Measurements from ENCODE around the gene PPP1R3F. TPM values are rescaled to one million over a fixed set of nuclear protein-coding genes. Genes with fewer than 3 reads are reported as not detected.
A peak's percentile ranks its signal among the peaks of the same experiment; 100 is the strongest.
"Not testable (repeated sequence)": the region's sequence is repeated elsewhere in the genome, so short reads cannot be mapped to it uniquely, and the experiment has no call there.

The PPP1R3F gene
- total RNA-seq, 3 donors from 2014 or later: 5.9 to 7.9 (median 7.2) TPM

- intact Hi-C loops (cut with DNase I; ENCODE audit: low total_unique reads): no loop called here
- Histone ChIP-seq H3K4me1 (no peaks in the 10 kb centered on the region), H3K9me3 (no peaks in the 10 kb centered on the region), H3K4me3 (no peak overlapping the region), H3K27ac (no peak overlapping the region), H3K27me3 (peaks cover 0 to 23% of the 10 kb centered on the region in 2 donors), H3K36me3 (no peaks in the 10 kb centered on the region)
- no peak for DNase-seq (ENCODE audit: low spot score in 2 of 2)
- no peak for TF ChIP-seq POLR2AphosphoS5 (IDR thresholded peaks at IDR 0.05)
- no peak for TF ChIP-seq POLR2A (IDR thresholded peaks at IDR 0.05)
- TF ChIP-seq, protein P1, sequence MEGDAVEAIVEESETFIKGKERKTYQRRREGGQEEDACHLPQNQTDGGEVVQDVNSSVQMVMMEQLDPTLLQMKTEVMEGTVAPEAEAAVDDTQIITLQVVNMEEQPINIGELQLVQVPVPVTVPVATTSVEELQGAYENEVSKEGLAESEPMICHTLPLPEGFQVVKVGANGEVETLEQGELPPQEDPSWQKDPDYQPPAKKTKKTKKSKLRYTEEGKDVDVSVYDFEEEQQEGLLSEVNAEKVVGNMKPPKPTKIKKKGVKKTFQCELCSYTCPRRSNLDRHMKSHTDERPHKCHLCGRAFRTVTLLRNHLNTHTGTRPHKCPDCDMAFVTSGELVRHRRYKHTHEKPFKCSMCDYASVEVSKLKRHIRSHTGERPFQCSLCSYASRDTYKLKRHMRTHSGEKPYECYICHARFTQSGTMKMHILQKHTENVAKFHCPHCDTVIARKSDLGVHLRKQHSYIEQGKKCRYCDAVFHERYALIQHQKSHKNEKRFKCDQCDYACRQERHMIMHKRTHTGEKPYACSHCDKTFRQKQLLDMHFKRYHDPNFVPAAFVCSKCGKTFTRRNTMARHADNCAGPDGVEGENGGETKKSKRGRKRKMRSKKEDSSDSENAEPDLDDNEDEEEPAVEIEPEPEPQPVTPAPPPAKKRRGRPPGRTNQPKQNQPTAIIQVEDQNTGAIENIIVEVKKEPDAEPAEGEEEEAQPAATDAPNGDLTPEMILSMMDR (IDR thresholded peaks at IDR 0.05): no peak
Observed at GRCh38 chrX:49300703-49301102, 31.1 kb downstream of the PPP1R3F start.

DNA sequence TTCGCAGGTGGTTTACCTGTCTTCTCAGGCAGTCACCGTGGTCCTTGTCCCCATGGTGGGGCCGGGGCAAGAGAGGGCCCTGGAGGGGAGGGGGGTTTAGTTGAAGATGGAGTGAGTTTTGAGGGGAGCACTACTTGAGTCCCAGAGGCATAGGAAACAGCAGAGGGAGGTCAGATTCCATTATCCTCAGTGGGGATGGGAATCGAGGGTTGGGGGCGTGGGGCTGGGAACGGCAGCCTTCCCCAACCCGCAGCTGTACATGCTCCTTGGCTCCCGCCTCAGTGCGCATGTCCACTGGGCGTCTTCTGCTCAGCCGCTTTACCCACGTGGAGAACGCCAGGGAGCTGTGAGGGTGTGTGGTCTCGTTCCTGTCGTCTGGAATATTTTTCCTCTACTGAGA is 33.8 kb downstream of the PPP1R3F start, which contains the start of gene GAGE10:
Gene GAGE10, plus strand, starts transcription at position 301 of the 400 bp plus-strand sequence. CDS start 1,214 bp downstream, outside the sequence.
- Histone ChIP-seq H3K27me3 (peaks cover 0 to 23% of the 10 kb centered on the region in 2 donors), H3K27ac (no peak within 1 kb of the TSS), H3K9me3 (no peaks in the 10 kb centered on the region), H3K4me1 (no peaks in the 10 kb centered on the region), H3K36me3 (no peaks in the 10 kb centered on the region), H3K4me3 (no peak within 1 kb of the TSS)
- intact Hi-C loops (cut with DNase I; ENCODE audit: low total_unique reads): no loop called here
- TF ChIP-seq POLR2A (IDR thresholded peaks at IDR 0.05) (no peak), POLR2AphosphoS5 (IDR thresholded peaks at IDR 0.05) (no peak)
- TF ChIP-seq, protein P1 (IDR thresholded peaks at IDR 0.05): no peak
- DNase-seq (ENCODE audit: low spot score in 2 of 2): no peak

GRCh38 chrX:49307775-49308174 is 38.2 kb downstream of the PPP1R3F start:
- H3K27ac ChIP-seq; H3K4me1 ChIP-seq; intact Hi-C loops (cut with DNase I; ENCODE audit: low total_unique reads); H3K4me3 ChIP-seq; DNase-seq (ENCODE audit: low spot score in 2 of 2); H3K9me3 ChIP-seq; H3K36me3 ChIP-seq: not testable (repeated sequence)
- H3K27me3 ChIP-seq: peaks cover 0 to 21% of the 10 kb centered on the region in 2 donors

DNA sequence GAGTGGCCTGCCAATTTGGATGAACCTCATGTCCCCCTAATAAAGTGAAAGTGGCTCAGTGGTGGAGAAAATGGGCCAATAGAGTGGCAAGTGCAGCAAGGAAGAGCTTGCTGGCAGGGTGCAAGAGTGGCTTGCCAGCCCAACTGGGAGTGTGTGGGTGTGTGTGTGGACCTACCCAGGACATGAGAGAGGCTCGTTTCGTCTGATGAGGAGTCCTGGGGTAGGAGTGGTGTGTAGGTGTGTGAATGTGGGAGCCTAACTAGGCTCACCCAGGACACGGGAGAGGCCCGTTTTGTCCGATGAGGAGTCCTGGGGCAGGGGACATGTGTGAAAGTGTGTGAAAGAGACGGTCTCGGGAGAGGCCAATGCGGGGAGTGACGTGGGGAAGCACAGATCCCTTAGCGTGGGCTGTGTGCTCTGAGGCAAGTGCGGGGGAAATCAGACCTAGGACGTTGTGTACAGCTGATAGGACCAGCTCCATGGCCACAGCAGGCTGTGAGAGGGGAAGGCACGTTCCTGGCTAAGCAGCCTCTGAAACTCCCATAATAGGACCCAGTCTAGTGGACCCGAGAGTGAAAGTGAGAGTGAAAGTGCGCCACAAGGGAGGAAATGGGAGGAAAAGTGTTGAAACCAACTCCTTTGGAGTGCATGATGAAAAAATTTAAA is 39.1 kb downstream of the PPP1R3F start:
- no peaks in the 10 kb centered on the region for H3K4me1 ChIP-seq
- intact Hi-C loops (cut with DNase I; ENCODE audit: low total_unique reads): no loop called here
- peaks cover 0 to 23% of the 10 kb centered on the region in 2 donors for H3K27me3 ChIP-seq
- H3K9me3 ChIP-seq: no peaks in the 10 kb centered on the region
- no peak for DNase-seq (ENCODE audit: low spot score in 2 of 2)
- peak overlapping the region; percentile 45 to 72 for H3K27ac ChIP-seq
- H3K4me3 ChIP-seq: peak overlapping the region; percentile 35 to 63 (median 42)
- no peaks in the 10 kb centered on the region for H3K36me3 ChIP-seq
- TF ChIP-seq, protein P1 (IDR thresholded peaks at IDR 0.05): no peak
- TF ChIP-seq POLR2A (IDR thresholded peaks at IDR 0.05) (no peak), POLR2AphosphoS5 (IDR thresholded peaks at IDR 0.05) (no peak)

GRCh38 chrX:49309401-49309981 is 39.9 kb downstream of the PPP1R3F start:
- H3K36me3 ChIP-seq: no peaks in the 10 kb centered on the region
- peaks cover 0 to 16% of the 10 kb centered on the region in 2 donors for H3K27me3 ChIP-seq
- H3K4me3 ChIP-seq: peak overlapping the region; percentile 35 to 63 (median 42)
- DNase-seq (ENCODE audit: low spot score in 2 of 2): no peak
- peak overlapping the region; percentile 45 to 72 for H3K27ac ChIP-seq
- TF ChIP-seq POLR2AphosphoS5 (IDR thresholded peaks at IDR 0.05): no peak
- TF ChIP-seq POLR2A (IDR thresholded peaks at IDR 0.05): no peak
- H3K4me1 ChIP-seq: no peaks in the 10 kb centered on the region
- H3K9me3 ChIP-seq: no peaks in the 10 kb centered on the region
- intact Hi-C loops (cut with DNase I; ENCODE audit: low total_unique reads): no loop called here

DNA sequence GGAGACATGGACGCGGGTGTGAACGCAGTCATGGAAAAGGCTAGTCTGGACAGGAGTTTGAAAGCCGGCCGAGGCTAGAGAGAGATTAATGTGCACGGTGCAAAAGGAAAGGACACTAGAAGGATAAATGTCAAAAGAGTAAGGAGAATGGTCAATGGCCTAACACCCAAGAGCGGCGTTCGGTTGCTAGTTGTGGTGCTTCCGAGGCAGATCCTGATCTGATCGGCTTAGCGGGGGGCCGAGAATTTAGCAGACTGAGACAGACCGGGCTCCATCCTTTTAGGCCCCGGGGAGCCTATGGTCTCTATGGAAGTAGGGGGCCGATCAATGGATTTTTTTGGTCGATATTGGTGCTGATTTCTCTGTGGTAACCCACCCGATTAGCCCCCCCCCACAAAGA is 40.8 kb downstream of the PPP1R3F start:
- Histone ChIP-seq H3K4me1 (no peaks in the 10 kb centered on the region), H3K27ac (no peak overlapping the region), H3K9me3 (no peaks in the 10 kb centered on the region), H3K27me3 (peaks cover 0 to 20% of the 10 kb centered on the region in 2 donors), H3K36me3 (no peaks in the 10 kb centered on the region), H3K4me3 (peak overlapping the region in 1 of 3 donors; percentile 42)
- TF ChIP-seq, protein P1 (IDR thresholded peaks at IDR 0.05): no peak
- no peak for TF ChIP-seq POLR2A (IDR thresholded peaks at IDR 0.05)
- no peak for TF ChIP-seq POLR2AphosphoS5 (IDR thresholded peaks at IDR 0.05)
- intact Hi-C loops (cut with DNase I; ENCODE audit: low total_unique reads): no loop called here
- DNase-seq (ENCODE audit: low spot score in 2 of 2): no peak

Data from breast epithelium (tissue), 4 donors.